Measurements from ENCODE around the gene DAB1.

DAB1 gene

DNA sequence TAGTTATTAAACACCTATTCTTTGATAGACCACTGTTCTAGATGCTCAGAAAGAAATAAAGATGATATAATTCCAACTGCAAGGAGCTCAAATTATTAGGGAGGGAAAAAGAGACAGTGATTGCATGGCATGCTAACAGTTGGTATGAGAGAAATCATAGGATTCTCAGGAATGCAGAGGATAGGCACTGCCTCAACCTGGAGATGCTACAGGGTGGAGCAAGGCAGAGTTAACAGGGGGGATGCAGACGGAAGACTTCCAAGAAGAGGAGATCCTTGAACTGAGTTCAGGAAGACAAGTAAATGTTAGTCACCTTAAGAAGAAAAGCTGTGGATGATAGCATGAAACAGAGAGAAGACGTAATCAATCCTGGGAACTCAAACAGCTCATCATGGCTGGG lies 123.7 kb downstream of the DAB1 start:
- CTCF ChIA-PET, result interaction anchor here (0.6 kb wide), 1 partner anchor 165 kb away, joined by 3 read pairs; no protein-coding TSS in a partner anchor
- DNase-seq (ENCODE audit: extremely low spot score), result no peak
- POLR2A ChIA-PET, result no interaction called here
- TF ChIP-seq SUZ12 (IDR thresholded peaks at IDR 0.05), result no peak
- no peak for TF ChIP-seq L3MBTL2 (conservative IDR thresholded peaks at IDR 0.05)
- TF ChIP-seq ARNT (IDR thresholded peaks at IDR 0.05), result no peak
- no peak for TF ChIP-seq BHLHE40 (IDR thresholded peaks at IDR 0.05; ENCODE audit: borderline replicate concordance)
- TF ChIP-seq FOXM1 (IDR thresholded peaks at IDR 0.05; ENCODE audit: borderline replicate concordance), result no peak
- TF ChIP-seq ZNF384 (IDR thresholded peaks at IDR 0.05), result no peak
- no peak for TF ChIP-seq HDGF (IDR thresholded peaks at IDR 0.05; ENCODE audit: borderline replicate concordance)
- TF ChIP-seq, protein P1, sequence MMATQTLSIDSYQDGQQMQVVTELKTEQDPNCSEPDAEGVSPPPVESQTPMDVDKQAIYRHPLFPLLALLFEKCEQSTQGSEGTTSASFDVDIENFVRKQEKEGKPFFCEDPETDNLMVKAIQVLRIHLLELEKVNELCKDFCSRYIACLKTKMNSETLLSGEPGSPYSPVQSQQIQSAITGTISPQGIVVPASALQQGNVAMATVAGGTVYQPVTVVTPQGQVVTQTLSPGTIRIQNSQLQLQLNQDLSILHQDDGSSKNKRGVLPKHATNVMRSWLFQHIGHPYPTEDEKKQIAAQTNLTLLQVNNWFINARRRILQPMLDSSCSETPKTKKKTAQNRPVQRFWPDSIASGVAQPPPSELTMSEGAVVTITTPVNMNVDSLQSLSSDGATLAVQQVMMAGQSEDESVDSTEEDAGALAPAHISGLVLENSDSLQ (IDR thresholded peaks at IDR 0.05), result no peak
- TF ChIP-seq CTBP1 (IDR thresholded peaks at IDR 0.05; ENCODE audit: borderline replicate concordance), result no peak

DNA sequence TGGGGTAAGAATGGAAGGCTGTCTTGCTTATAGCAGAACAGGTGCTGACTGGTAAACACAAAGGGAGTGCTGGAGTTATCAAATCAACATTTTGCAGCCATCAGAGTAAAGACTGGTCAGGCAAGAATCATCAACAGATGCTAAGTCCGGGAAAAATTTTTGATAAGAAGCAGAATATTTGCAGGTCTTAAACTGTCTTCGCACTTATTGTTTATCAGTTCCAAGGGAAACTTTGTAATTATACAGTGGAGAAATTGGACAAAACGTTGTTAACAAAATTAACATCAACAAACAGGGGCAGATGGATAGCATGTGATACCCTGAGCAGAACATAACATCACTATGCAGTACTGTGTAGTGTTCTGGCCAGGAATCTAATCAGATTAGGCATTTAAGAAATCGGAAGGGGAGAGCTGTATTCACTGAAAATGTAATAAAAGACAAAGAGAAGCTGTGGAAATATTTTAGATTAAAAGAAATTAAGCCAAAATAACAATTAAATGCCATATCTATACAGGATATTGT lies 127.1 kb downstream of the DAB1 start:
- CTCF ChIA-PET, result interaction anchor here (0.6 kb wide), 1 partner anchor 70 kb away, joined by 3 read pairs; no protein-coding TSS in a partner anchor
- POLR2A ChIA-PET, result no interaction called here

DNA sequence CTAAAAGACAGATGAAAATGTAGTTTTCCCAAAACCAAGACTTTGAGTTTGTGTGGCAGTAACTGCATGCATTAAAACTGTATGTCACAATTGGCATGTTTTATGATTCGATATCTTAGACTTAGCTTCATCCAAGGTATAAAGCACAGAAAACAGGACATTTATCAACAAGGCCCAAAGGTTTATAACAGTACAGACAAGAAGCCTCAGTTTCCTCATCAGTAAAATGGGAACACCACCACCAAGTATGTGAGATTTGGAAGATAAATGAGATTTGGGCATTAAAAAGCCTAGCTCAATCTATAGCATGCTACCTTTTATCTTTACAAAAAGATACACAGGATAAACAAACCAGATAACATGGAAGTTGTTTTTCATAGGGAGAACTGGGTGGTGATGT lies 128.5 kb downstream of the DAB1 start:
- DNase-seq (ENCODE audit: extremely low spot score), result no peak
- TF ChIP-seq ELF4 (IDR thresholded peaks at IDR 0.05), result no peak
- no peak for TF ChIP-seq FOXM1 (IDR thresholded peaks at IDR 0.05; ENCODE audit: borderline replicate concordance)
- no peak for TF ChIP-seq ZNF384 (IDR thresholded peaks at IDR 0.05)
- no peak for TF ChIP-seq FOXK2 (IDR thresholded peaks at IDR 0.05)
- no peak for TF ChIP-seq ARNT (IDR thresholded peaks at IDR 0.05)
- TF ChIP-seq, protein P1 (IDR thresholded peaks at IDR 0.05), result no peak
- TF ChIP-seq NFRKB (IDR thresholded peaks at IDR 0.05), result no peak
- TF ChIP-seq TARDBP (IDR thresholded peaks at IDR 0.05), result no peak
- TF ChIP-seq BHLHE40 (IDR thresholded peaks at IDR 0.05; ENCODE audit: borderline replicate concordance), result no peak
- no peak for TF ChIP-seq SUZ12 (IDR thresholded peaks at IDR 0.05)
- no peak for TF ChIP-seq LEF1 (IDR thresholded peaks at IDR 0.05; ENCODE audit: borderline replicate concordance)
- TF ChIP-seq FOXA1 (IDR thresholded peaks at IDR 0.05), result no peak
- no peak for TF ChIP-seq HDGF (IDR thresholded peaks at IDR 0.05; ENCODE audit: borderline replicate concordance)
- no peak for TF ChIP-seq SP1 (IDR thresholded peaks at IDR 0.05)
- TF ChIP-seq CTBP1 (IDR thresholded peaks at IDR 0.05; ENCODE audit: borderline replicate concordance), result no peak
- TF ChIP-seq L3MBTL2 (conservative IDR thresholded peaks at IDR 0.05), result no peak
- CTCF ChIA-PET, result no interaction called here
- POLR2A ChIA-PET, result no interaction called here

More for the DNA sequence above, 127.1 kb downstream of the DAB1 start:
- no peak for TF ChIP-seq BHLHE40 (IDR thresholded peaks at IDR 0.05; ENCODE audit: borderline replicate concordance)
- DNase-seq (ENCODE audit: extremely low spot score), result no peak

DNA sequence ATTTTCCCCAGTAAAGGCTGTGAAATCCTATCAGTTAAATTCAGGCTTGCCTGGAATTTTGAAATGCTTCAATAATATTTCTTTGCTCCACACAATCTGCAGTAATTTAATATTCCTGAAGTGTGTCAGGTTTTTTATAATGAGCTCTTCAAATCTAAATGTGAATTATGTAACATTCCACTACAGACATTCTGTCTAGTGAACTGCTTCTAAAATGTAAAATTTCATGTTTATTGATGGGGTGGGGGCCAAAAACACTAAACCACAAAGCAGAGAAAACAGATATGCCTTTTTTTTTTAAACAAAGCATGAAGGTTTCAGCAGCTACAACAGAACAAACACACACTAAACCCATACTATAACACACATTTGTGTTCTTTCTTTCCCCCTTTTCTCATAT lies 129.7 kb downstream of the DAB1 start:
- TF ChIP-seq ELF4 (IDR thresholded peaks at IDR 0.05) (no peak), SUZ12 (IDR thresholded peaks at IDR 0.05) (no peak), ZNF384 (IDR thresholded peaks at IDR 0.05) (no peak), HDGF (IDR thresholded peaks at IDR 0.05; ENCODE audit: borderline replicate concordance) (no peak), L3MBTL2 (conservative IDR thresholded peaks at IDR 0.05) (no peak), FOXK2 (IDR thresholded peaks at IDR 0.05) (no peak)
- POLR2A ChIA-PET, result no interaction called here
- DNase-seq (ENCODE audit: extremely low spot score), result no peak
- CTCF ChIA-PET, result no interaction called here

DNA sequence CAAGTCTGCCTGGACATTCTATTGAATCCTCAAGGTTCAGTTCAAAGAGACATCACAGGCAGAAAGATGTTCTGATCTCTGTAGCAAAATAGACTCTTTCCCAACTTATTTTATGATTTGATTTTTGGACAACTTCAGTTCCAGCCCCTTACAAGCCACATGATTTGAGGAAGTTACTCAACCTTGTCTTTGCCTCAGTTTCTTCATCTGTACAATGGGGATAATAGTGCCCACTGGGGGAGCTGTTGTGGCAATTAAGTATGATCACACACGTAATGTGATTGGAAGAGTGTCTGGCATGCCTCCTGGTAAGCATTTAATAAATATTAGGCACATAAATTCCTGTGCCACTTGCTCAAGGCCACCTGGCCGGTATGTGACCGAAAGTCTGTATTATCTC lies 130.6 kb downstream of the DAB1 start:
- no peak for TF ChIP-seq FOXA1 (IDR thresholded peaks at IDR 0.05)
- TF ChIP-seq, protein P1 (IDR thresholded peaks at IDR 0.05), result no peak
- no peak for TF ChIP-seq SUZ12 (IDR thresholded peaks at IDR 0.05)
- TF ChIP-seq CTBP1 (IDR thresholded peaks at IDR 0.05; ENCODE audit: borderline replicate concordance), result no peak
- TF ChIP-seq HDGF (IDR thresholded peaks at IDR 0.05; ENCODE audit: borderline replicate concordance), result no peak
- no peak for TF ChIP-seq TARDBP (IDR thresholded peaks at IDR 0.05)
- TF ChIP-seq SP1 (IDR thresholded peaks at IDR 0.05), result no peak
- TF ChIP-seq ARNT (IDR thresholded peaks at IDR 0.05), result no peak
- no peak for TF ChIP-seq L3MBTL2 (conservative IDR thresholded peaks at IDR 0.05)
- no peak for TF ChIP-seq ELF4 (IDR thresholded peaks at IDR 0.05)
- no peak for TF ChIP-seq FOXK2 (IDR thresholded peaks at IDR 0.05)
- ChIA-PET CTCF (no interaction called here), POLR2A (no interaction called here)
- no peak for DNase-seq (ENCODE audit: extremely low spot score)

DNA sequence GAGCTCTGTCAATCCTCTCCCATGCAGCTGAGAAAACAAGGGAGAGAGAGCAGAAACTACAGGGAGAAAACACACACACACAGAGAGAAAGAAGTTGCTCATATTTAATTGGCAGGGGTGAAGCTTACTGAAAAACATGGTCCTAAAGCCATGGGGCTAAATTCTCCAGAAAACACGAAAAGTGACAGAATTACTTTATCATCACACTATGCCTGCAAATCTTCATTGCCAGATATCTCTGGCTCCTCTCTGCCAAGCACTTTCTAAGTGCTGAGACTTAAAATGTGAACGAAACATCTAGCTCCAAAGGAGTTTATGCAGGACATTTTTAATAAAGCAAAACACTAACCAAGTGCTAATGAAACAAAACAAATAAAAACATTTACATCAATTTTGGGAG lies 134.1 kb downstream of the DAB1 start:
- TF ChIP-seq FOXM1 (IDR thresholded peaks at IDR 0.05; ENCODE audit: borderline replicate concordance) (no peak), SP1 (IDR thresholded peaks at IDR 0.05) (no peak), FOXK2 (IDR thresholded peaks at IDR 0.05) (no peak), CTBP1 (IDR thresholded peaks at IDR 0.05; ENCODE audit: borderline replicate concordance) (no peak), ARNT (IDR thresholded peaks at IDR 0.05) (no peak), SUZ12 (IDR thresholded peaks at IDR 0.05) (no peak), ELF4 (IDR thresholded peaks at IDR 0.05) (no peak), HDGF (IDR thresholded peaks at IDR 0.05; ENCODE audit: borderline replicate concordance) (no peak), LEF1 (IDR thresholded peaks at IDR 0.05; ENCODE audit: borderline replicate concordance) (no peak), BHLHE40 (IDR thresholded peaks at IDR 0.05; ENCODE audit: borderline replicate concordance) (no peak), NFRKB (IDR thresholded peaks at IDR 0.05) (no peak), FOXA1 (IDR thresholded peaks at IDR 0.05) (no peak), ZNF384 (IDR thresholded peaks at IDR 0.05) (no peak), L3MBTL2 (conservative IDR thresholded peaks at IDR 0.05) (no peak), TARDBP (IDR thresholded peaks at IDR 0.05) (no peak)
- TF ChIP-seq, protein P1 (IDR thresholded peaks at IDR 0.05), result no peak
- DNase-seq (ENCODE audit: extremely low spot score), result no peak
- ChIA-PET POLR2A (no interaction called here), CTCF (no interaction called here)
